HEK293T (cell line): ENCODE data around the gene NSF.

Source experiments
- BHLHE40 ChIP-seq: fragments of 450-650 bp; IDR thresholded peaks from 2 replicates; pipeline ENCODE4 v1.6.1; 2016; ENCODE audit warnings: mild to moderate bottlenecking, moderate library complexity, borderline replicate concordance
- ELF4 ChIP-seq: fragments of 450-650 bp; IDR thresholded peaks from 2 replicates; pipeline ENCODE4 v1.6.1; 2017; ENCODE audit warnings: antibody characterized with exemption
- FOXA1 ChIP-seq: fragments of 450-650 bp; IDR thresholded peaks from 2 replicates; pipeline ENCODE4 v1.6.1; 2016; ENCODE audit warnings: mild to moderate bottlenecking
- FOXK2 ChIP-seq: fragments of 450-650 bp; IDR thresholded peaks from 2 replicates; pipeline ENCODE4 v1.6.1; 2016; ENCODE audit warnings: mild to moderate bottlenecking
- FOXM1 ChIP-seq: fragments of 450-650 bp; IDR thresholded peaks from 2 replicates; pipeline ENCODE4 v1.6.1; 2017; ENCODE audit warnings: mild to moderate bottlenecking, borderline replicate concordance
- HDGF ChIP-seq: fragments of 450-650 bp; IDR thresholded peaks from 2 replicates; pipeline ENCODE4 v1.6.1; 2017; ENCODE audit warnings: antibody characterized with exemption, borderline replicate concordance
- TARDBP ChIP-seq: fragments of 450-650 bp; IDR thresholded peaks from 2 replicates; pipeline ENCODE4 v1.6.1; 2016
- TF ChIP-seq, protein P1 (sequence below): fragments of 450-650 bp; IDR thresholded peaks from 2 replicates; pipeline ENCODE4 v1.6.1; 2016

DNA sequence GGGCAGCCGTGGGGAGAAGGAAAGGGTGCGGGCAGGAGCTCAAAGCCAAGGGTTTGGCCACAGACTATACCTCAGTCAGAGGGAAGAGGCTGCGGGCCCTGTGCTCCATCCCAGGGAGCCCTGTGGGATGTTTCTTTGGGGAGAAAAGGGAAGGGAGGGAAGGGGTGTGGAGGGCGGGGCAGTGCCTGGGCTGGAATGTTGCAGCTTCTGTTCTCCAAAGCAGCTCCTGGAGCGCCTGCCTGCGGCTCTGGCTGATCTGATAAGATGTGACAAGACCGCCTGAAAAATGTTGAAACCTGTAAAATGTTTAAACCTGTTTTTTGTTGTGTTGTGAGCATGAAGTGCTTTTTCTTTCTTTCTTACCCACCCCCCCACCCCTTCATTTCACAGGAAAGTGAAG, 195.2 kb downstream of the NSF start:
- TF ChIP-seq ELF4, result no peak
- no peak for TF ChIP-seq FOXA1
- no peak for TF ChIP-seq TARDBP
- TF ChIP-seq FOXM1, result no peak
- TF ChIP-seq HDGF, result no peak
- no peak for TF ChIP-seq BHLHE40
- TF ChIP-seq, protein P1, sequence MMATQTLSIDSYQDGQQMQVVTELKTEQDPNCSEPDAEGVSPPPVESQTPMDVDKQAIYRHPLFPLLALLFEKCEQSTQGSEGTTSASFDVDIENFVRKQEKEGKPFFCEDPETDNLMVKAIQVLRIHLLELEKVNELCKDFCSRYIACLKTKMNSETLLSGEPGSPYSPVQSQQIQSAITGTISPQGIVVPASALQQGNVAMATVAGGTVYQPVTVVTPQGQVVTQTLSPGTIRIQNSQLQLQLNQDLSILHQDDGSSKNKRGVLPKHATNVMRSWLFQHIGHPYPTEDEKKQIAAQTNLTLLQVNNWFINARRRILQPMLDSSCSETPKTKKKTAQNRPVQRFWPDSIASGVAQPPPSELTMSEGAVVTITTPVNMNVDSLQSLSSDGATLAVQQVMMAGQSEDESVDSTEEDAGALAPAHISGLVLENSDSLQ, result no peak
- TF ChIP-seq FOXK2, result no peak
